Heart left ventricle (tissue), 13 donors: ENCODE measurements around the gene FARP1.

ENCODE experiments used
- CTCF ChIP-seq, 12 donors: fragments of 200-600 bp; sonication (generic) in 4 of 12; IDR thresholded peaks; one replicate each; pipeline versions ENCODE4 v1.5.0 to v1.8.0; 2018 to 2022; ENCODE audit warnings: antibody characterized with exemption in 12 of 12, mild to moderate bottlenecking in 5 of 12
- POLR2A ChIP-seq, 2 donors: fragments of 450-650 bp; IDR thresholded peaks; one replicate each; pipeline ENCODE4 v1.6.1; 2017; ENCODE audit warnings: antibody characterized with exemption in 2 of 2, mild to moderate bottlenecking in 2 of 2, moderate library complexity in 2 of 2
- donor health status: ischemic (EF 13 %, LVEDD 7.1; RV severe dilation, severe dysfunction).
- donor health status: DM: no; HTN: yes; CAD: no.
- donor health status: DM: no; HTN: no; CAD: no.
- donor health status: ischemic (EF 25% LVEDD 6.9; RV normal size, moderate dysfunction).
- donor health status: ischemic (EF 25% LVEDD 5.7; RV mildly dilated, moderate dysfunction).
- donor health status: ischemic (EF 35%, LVEDD 5.7; RV mildly dilated, moderate dysfunction).
- donor health status: nonischemic (EF 11% LVEDD 7.7; RV severe dilation, severe dysfunction).
- donor health status: DM: yes; HTN: yes; CAD: no.
- donor health status: PGD.
- donor health status: ischemic (EF 29% LVEDD 5.4; RV normal size, mild dysfunction).
- donor health status: nonischemic (EF 23%, LVEDD 6.1; RV moderate dilation, normal function).

- TF ChIP-seq CTCF (IDR thresholded peaks at IDR 0.05) (no peak), POLR2A (IDR thresholded peaks at IDR 0.05) (no peak)
Observed at GRCh38 chr13:98150832-98151479, 8.1 kb downstream of the FARP1 start.
